HG03354 (cell line): ENCODE data around the gene MAST2.
A peak's percentile ranks its signal among the peaks of the same experiment; 100 is the strongest.
"Not testable (repeated sequence)": the region's sequence is repeated elsewhere in the genome, so short reads cannot be mapped to it uniquely, and the experiment has no call there.

Source experiments
- ATAC-seq: cut with Tn5 transposase; IDR thresholded peaks from one replicate; pipeline ENCODE4 v1.9.1; 2021; ENCODE audit warnings: mild to moderate bottlenecking; ENCODE audit not compliant: unreplicated experiment, poor library complexity, severe bottlenecking

The MAST2 gene

GRCh38 chr1:45806129-45806528 is 2.7 kb downstream of the MAST2 start:
- no peak for ATAC-seq

GRCh38 chr1:45809761-45810160 is 6.3 kb downstream of the MAST2 start:
- ATAC-seq = no peak

- ATAC-seq = no peak
Measured at GRCh38 chr1:45814776-45815175, 11.4 kb downstream of the MAST2 start.

- no peak for ATAC-seq
Measured at GRCh38 chr1:45815667-45816458, 12.5 kb downstream of the MAST2 start.

- ATAC-seq = peak; percentile 46
Measured at GRCh38 chr1:45820173-45820572, 16.8 kb downstream of the MAST2 start.

- ATAC-seq = no peak
Measured at GRCh38 chr1:45820788-45821187, 17.4 kb downstream of the MAST2 start.

- ATAC-seq = no peak
Measured at GRCh38 chr1:45822644-45823043, 19.2 kb downstream of the MAST2 start.

GRCh38 chr1:45824607-45825006 is 21.2 kb downstream of the MAST2 start:
- no peak for ATAC-seq

- no peak for ATAC-seq
Measured at GRCh38 chr1:45827256-45827655, 23.8 kb downstream of the MAST2 start.

GRCh38 chr1:45828841-45829240 is 25.4 kb downstream of the MAST2 start:
- ATAC-seq = no peak

GRCh38 chr1:45833361-45833760 is 29.9 kb downstream of the MAST2 start:
- no peak for ATAC-seq

GRCh38 chr1:45834689-45835088 is 31.3 kb downstream of the MAST2 start:
- no peak for ATAC-seq

- ATAC-seq = no peak
Measured at GRCh38 chr1:45836451-45836850, 33.0 kb downstream of the MAST2 start.

GRCh38 chr1:45836861-45837260 is 33.4 kb downstream of the MAST2 start:
- ATAC-seq = not testable (repeated sequence)

GRCh38 chr1:45838322-45838721 is 34.9 kb downstream of the MAST2 start:
- not testable (repeated sequence) for ATAC-seq

- ATAC-seq = peak; percentile 66
Measured at GRCh38 chr1:45840704-45841103, 37.3 kb downstream of the MAST2 start.

GRCh38 chr1:45842786-45843185 is 39.4 kb downstream of the MAST2 start:
- no peak for ATAC-seq

GRCh38 chr1:45843474-45843905 is 40.1 kb downstream of the MAST2 start:
- ATAC-seq = no peak

- ATAC-seq = not testable (repeated sequence)
Measured at GRCh38 chr1:45844000-45844399, 40.6 kb downstream of the MAST2 start.

GRCh38 chr1:45846931-45847330 is 43.5 kb downstream of the MAST2 start:
- ATAC-seq = no peak

- ATAC-seq = no peak
Measured at GRCh38 chr1:45848097-45848496, 44.7 kb downstream of the MAST2 start.

- no peak for ATAC-seq
Measured at GRCh38 chr1:45848714-45849113, 45.3 kb downstream of the MAST2 start.
